Urinary bladder (tissue), 4 donors: ENCODE measurements around the gene RIC3. TPM values are rescaled to one million over a fixed set of nuclear protein-coding genes. Genes with fewer than 3 reads are reported as not detected.

Experiments
- DNase-seq: peaks from one replicate; pipeline ENCODE4 v3.0.0-alpha.2; 2015; ENCODE audit errors: extremely low spot score
- H3K27ac ChIP-seq: one replicate; pipeline ENCODE4 v1.5.1; 2013; ENCODE audit warnings: low read depth, mild to moderate bottlenecking, moderate library complexity
- H3K36me3 ChIP-seq: one replicate; pipeline ENCODE4 v1.6.1; 2013; ENCODE audit warnings: mild to moderate bottlenecking, moderate library complexity; ENCODE audit not compliant: insufficient read depth
- H3K4me1 ChIP-seq: one replicate; pipeline ENCODE4 v1.6.1; 2013; ENCODE audit warnings: mild to moderate bottlenecking, moderate library complexity; ENCODE audit not compliant: insufficient read depth
- H3K4me3 ChIP-seq: one replicate; pipeline ENCODE4 v1.5.1; 2013; ENCODE audit warnings: low read depth, low read length
- WGBS: extraction: QIAGEN DNeasy Blood & Tissue Kit; methylation state at CpG from one replicate; pipeline ENCODE4 v1.1.7; 2013; 5-methylcytosine and 5-hydroxymethylcytosine counted together
- polyA plus RNA-seq: library from polyadenylated mRNA; stranded (reverse); fragments of 200-250 nt; gene quantifications from one replicate; pipeline ENCODE4 v1.2.3, GENCODE V29; 2013
- total RNA-seq: library from RNA; depleted of rRNA; stranded (reverse); fragments of >200 nt; gene quantifications from one replicate; pipeline ENCODE4 v1.2.3, GENCODE V29; 2014
- donor health status: healthy with polysubstance abuse.
- donor health status: healthy.

The RIC3 gene
- total and polyA plus RNA-seq, 2 donors, result 7.2 to 8.8 TPM

GRCh38 chr11:8085011-8085645 is 83.7 kb downstream of the RIC3 start:
- WGBS, result 84% methylated on average over 11 of the region's 11 CpGs
- H3K27ac ChIP-seq, result no peak overlapping the region
- no peak overlapping the region for H3K4me3 ChIP-seq
- DNase-seq, result no peak
- H3K36me3 ChIP-seq, result no peaks in the 10 kb centered on the region
- H3K4me1 ChIP-seq, result no peaks in the 10 kb centered on the region

GRCh38 chr11:8084352-8084751 is 84.5 kb downstream of the RIC3 start:
- Histone ChIP-seq H3K4me3 (no peak overlapping the region), H3K27ac (no peak overlapping the region), H3K4me1 (no peaks in the 10 kb centered on the region), H3K36me3 (no peaks in the 10 kb centered on the region)
- 95% methylated on average over 6 of the region's 6 CpGs for WGBS
- no peak for DNase-seq

- 46% methylated on average over 1 of the region's 1 CpG for WGBS
- Histone ChIP-seq H3K4me3 (no peak overlapping the region), H3K27ac (no peak overlapping the region), H3K36me3 (no peaks in the 10 kb centered on the region), H3K4me1 (no peaks in the 10 kb centered on the region)
- no peak for DNase-seq
These were observed 84.9 kb downstream of the RIC3 start for GRCh38 chr11:8083871-8084281.

- no peak overlapping the region for H3K27ac ChIP-seq
- 73% methylated on average over 9 of the region's 9 CpGs for WGBS
- H3K36me3 ChIP-seq, result no peaks in the 10 kb centered on the region
- no peaks in the 10 kb centered on the region for H3K4me1 ChIP-seq
- no peak overlapping the region for H3K4me3 ChIP-seq
- no peak for DNase-seq
These were observed 85.8 kb downstream of the RIC3 start for GRCh38 chr11:8083088-8083395.

GRCh38 chr11:8082391-8083087 is 86.3 kb downstream of the RIC3 start:
- Histone ChIP-seq H3K4me3 (no peak overlapping the region), H3K4me1 (no peaks in the 10 kb centered on the region)

DNA sequence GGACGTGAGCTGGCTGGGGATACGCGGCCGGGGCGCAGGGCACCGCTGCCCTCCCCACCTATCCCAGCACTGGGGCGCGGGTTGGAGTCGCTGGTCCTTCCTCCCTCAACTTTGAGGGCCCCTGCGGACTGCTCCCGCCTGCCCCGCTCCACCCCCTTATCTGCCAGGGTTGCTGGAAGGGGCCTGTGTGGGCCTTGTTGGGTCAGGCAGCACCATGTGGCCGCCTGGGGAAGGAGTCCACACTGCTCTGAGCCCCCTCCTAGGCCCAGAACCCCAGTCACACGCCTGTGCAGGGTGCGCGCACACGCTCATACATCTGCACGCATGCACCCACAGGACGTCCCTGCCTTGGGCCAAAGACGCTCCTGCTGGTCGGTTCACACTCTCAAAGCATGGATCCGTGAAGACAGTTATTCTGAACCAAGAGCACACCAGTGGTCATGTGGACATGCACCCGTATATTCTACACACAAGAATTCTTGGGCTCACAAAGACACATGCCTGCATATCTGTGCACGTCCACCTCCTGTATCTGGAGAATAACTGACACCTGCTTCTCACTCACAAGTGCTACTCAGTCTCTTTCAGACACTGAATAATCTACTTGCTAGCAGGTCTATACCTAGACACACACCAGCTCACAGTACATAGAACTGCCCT is 87.1 kb downstream of the RIC3 start:
- Histone ChIP-seq H3K4me3 (peak overlapping the region; percentile 65), H3K4me1 (no peaks in the 10 kb centered on the region), H3K27ac (no peak overlapping the region), H3K36me3 (no peaks in the 10 kb centered on the region)
- no peak for DNase-seq
- 13% methylated on average over 24 of the region's 24 CpGs for WGBS

More at GRCh38 chr11:8082391-8083087, 86.3 kb downstream of the RIC3 start:
- DNase-seq, result no peak
- Histone ChIP-seq H3K27ac (no peak overlapping the region), H3K36me3 (no peaks in the 10 kb centered on the region)
- WGBS, result 65% methylated on average over 15 of the region's 15 CpGs

- Histone ChIP-seq H3K4me1 (no peaks in the 10 kb centered on the region), H3K4me3 (peak within 1 kb of the TSS; percentile 65), H3K27ac (no peak within 1 kb of the TSS), H3K36me3 (no peaks in the 10 kb centered on the region)
- no peak for DNase-seq
- under 1% methylated on average over 99 of the region's 104 CpGs for WGBS
These were observed 87.9 kb downstream of the RIC3 start, which contains the start of gene TUB for GRCh38 chr11:8080674-8081590. Gene TUB (plus strand): TSS chr11:8081211. CDS start chr11:8081511, 300 bp downstream.

DNA sequence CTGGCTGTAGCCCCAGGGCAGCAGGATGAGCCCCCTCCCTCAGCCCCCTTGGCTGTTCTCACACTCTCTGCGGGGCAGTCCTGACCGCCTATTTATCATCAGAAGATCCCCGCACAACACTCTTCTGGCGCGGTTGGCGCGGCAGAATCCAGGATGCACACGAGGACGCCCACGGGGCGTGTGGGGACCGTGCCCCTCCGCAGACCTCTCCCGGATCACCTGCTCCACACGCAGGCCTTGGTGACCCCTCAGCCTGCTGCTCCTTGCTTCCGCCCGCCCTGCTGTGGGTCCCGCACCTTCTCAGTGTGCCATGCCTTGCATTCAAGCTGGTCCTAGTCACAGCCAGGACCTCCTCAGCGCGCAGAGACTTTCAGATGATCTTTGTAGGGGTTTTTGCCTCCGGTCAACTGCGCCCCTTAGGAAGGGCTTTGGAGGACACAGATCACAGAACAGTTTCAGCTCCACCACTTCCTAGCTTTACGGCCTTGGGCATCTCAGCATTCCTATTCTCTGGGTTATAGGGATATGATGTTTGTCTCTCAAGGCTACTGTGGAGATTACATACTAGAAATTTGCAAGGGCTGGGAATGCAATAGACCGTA is 88.7 kb downstream of the RIC3 start:
- no peak for DNase-seq
- H3K27ac ChIP-seq, result no peak overlapping the region
- 86% methylated on average over 24 of the region's 24 CpGs for WGBS
- H3K4me3 ChIP-seq, result no peak overlapping the region
- H3K4me1 ChIP-seq, result no peaks in the 10 kb centered on the region
- no peaks in the 10 kb centered on the region for H3K36me3 ChIP-seq

DNA sequence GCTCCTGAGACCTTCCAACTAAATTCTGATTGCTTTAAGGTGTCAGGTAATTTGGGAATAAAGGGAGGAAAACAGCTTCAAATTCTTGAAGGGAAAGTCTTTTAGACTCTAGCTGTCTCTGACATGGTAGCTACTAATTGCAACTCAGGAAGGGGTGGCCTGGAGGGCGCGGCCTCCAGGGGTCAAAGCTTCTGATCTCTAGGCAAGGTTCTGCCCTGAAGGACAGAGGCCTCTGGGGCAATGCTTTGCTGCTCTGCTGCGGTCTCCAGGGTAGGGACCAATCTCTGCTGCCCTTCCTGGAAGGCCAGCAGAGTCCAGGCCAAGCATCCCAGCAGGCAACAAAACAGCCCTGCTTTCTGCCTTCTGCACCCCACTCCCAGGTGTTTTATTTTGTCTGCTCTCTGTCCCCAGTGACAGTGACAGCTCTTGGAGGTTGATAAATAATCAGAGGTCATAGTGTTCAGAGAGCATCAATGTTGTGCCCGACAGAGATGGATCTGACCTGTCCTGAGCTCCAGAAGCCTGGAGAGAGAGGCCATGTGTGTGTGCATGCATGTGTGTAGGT is 89.6 kb downstream of the RIC3 start:
- Histone ChIP-seq H3K27ac (no peak overlapping the region), H3K4me1 (no peaks in the 10 kb centered on the region), H3K36me3 (no peaks in the 10 kb centered on the region), H3K4me3 (no peak overlapping the region)
- no peak for DNase-seq
- WGBS, result 92% methylated on average over 4 of the region's 4 CpGs

- H3K36me3 ChIP-seq, result no peaks in the 10 kb centered on the region
- H3K27ac ChIP-seq, result no peak overlapping the region
- no peaks in the 10 kb centered on the region for H3K4me1 ChIP-seq
- DNase-seq, result no peak
- WGBS, result 55% methylated on average over 2 of the region's 2 CpGs
- H3K4me3 ChIP-seq, result no peak overlapping the region
These were observed 93.6 kb downstream of the RIC3 start for GRCh38 chr11:8075119-8075726.

GRCh38 chr11:8071616-8072581 is 96.9 kb downstream of the RIC3 start:
- no peak for DNase-seq
- 74% methylated on average over 18 of the region's 18 CpGs for WGBS
- no peak overlapping the region for H3K4me3 ChIP-seq
- H3K4me1 ChIP-seq, result no peaks in the 10 kb centered on the region
- no peaks in the 10 kb centered on the region for H3K36me3 ChIP-seq
- no peak overlapping the region for H3K27ac ChIP-seq
